HepG2 (cell line): ENCODE measurements around the gene SND1. TPM values are rescaled to one million over a fixed set of nuclear protein-coding genes. Genes with fewer than 3 reads are reported as not detected.

Experiments used
- ATAC-seq: fragments of 200-7000 bp; cut with Tn5 transposase; 3 replicates; pipeline ENCODE4 v1.9.1; 2020; ENCODE audit warnings: mild to moderate bottlenecking, moderate library complexity
- BruUV-seq: library from RNA; stranded (reverse); fragments of 400-500 nt; replicated peaks from 2 replicates; lab custom pipeline; 2021; lab: Mats Ljungman, UMichigan
- CTCF ChIA-PET: fragments of 300-600 bp; formaldehyde crosslinking; extraction: SDS; loops from one replicate; lab custom pipeline; 2021; ENCODE audit warnings: low total read pairs, inconsistent platforms, low intra/inter-chr PET ratio; lab: Yijun Ruan, JAX
- POLR2A ChIA-PET: fragments of 350-600 bp; sonication (Branson Sonifier 250); formaldehyde crosslinking; loops from one replicate; lab custom pipeline; 2020; ENCODE audit warnings: antibody characterized with exemption, inconsistent platforms; lab: Yijun Ruan, JAX
- DNase-seq: peaks from one replicate; pipeline ENCODE4 v3.0.0-alpha.2; 2015; ENCODE audit warnings: low spot score
- FAIRE-seq: peaks from 3 replicates; lab custom pipeline; 2011; peaks lifted over from hg19 to GRCh38; lab: Jason Lieb, UNC
- H2AFZ ChIP-seq: one replicate; pipeline ENCODE4 v1.6.1; 2011; ENCODE audit warnings: low read length, inconsistent platforms
- H3K27ac ChIP-seq: fragments of 300-600 bp; 3 replicates; pipeline ENCODE4 v1.8.0; 2011; ENCODE audit warnings: mixed run types, mild to moderate bottlenecking, mixed read lengths, low read length, inconsistent platforms; ENCODE audit not compliant: insufficient read depth; ENCODE audit errors: extremely low read length
- H3K27me3 ChIP-seq, 2 experiments: fragments of 200-600 bp in 1 of 2; 2 replicates in 1 of 2; 3 replicates in 1 of 2; pipeline versions ENCODE4 v1.6.0 to v1.8.0; 2011; ENCODE audit warnings: low read length in 2 of 2, mild to moderate bottlenecking in 2 of 2, moderate library complexity in 2 of 2, inconsistent platforms in 1 of 2; ENCODE audit not compliant: insufficient read depth in 2 of 2, control insufficient read depth in 1 of 2
- H3K36me3 ChIP-seq, 2 experiments: fragments of 200-600 bp in 1 of 2; replicated peaks in 1 of 2; 2 replicates in 1 of 2; 3 replicates in 1 of 2; pipeline versions ENCODE4 v1.5.1 to v1.8.0; 2011; ENCODE audit warnings: low read length in 2 of 2, inconsistent platforms in 1 of 2; ENCODE audit not compliant: insufficient read depth in 2 of 2, control insufficient read depth in 1 of 2
- H3K4me1 ChIP-seq: 2 replicates; pipeline ENCODE4 v1.5.1; 2012; ENCODE audit warnings: low read length, inconsistent platforms; ENCODE audit not compliant: insufficient read depth
- H3K4me2 ChIP-seq: 2 replicates; pipeline ENCODE4 v1.6.0; 2011; ENCODE audit warnings: low read depth, low read length, inconsistent platforms
- H3K4me3 ChIP-seq, 3 experiments: fragments of 200-600 bp in 1 of 3; sonication (generic), shearing (Covaris generic) in 1 of 3; replicated peaks in 1 of 3; 2 replicates each; pipeline ENCODE4 v1.5.1; 2011 to 2016; ENCODE audit warnings: low read length in 3 of 3, inconsistent platforms in 2 of 3, low read depth in 2 of 3, mild to moderate bottlenecking in 2 of 3, control low read depth in 1 of 3, mixed read lengths in 1 of 3; ENCODE audit not compliant: insufficient read depth in 1 of 3
- H3K79me2 ChIP-seq: one replicate; pipeline ENCODE4 v1.6.1; 2011; ENCODE audit warnings: low read length, inconsistent platforms; ENCODE audit not compliant: insufficient read depth
- H3K9ac ChIP-seq: 2 replicates; pipeline ENCODE4 v1.6.0; 2011; ENCODE audit warnings: mild to moderate bottlenecking, low read depth, low read length, inconsistent platforms; ENCODE audit not compliant: insufficient read depth
- H3K9me3 ChIP-seq: 2 replicates; pipeline ENCODE4 v1.5.1; 2012; ENCODE audit warnings: mild to moderate bottlenecking, low read length
- H4K20me1 ChIP-seq: 2 replicates; pipeline ENCODE4 v1.6.0; 2011; ENCODE audit warnings: inconsistent platforms, mild to moderate bottlenecking, low read length, moderate library complexity; ENCODE audit not compliant: insufficient read depth
- FOXP1 ChIP-seq, 2 experiments: fragments of 450-650 bp in 1 of 2; IDR thresholded peaks; 2 replicates each; pipeline ENCODE4 v1.6.1; 2017 to 2018; ENCODE audit warnings: antibody characterized with exemption in 1 of 2
- ONECUT2 ChIP-seq: sonication (generic); formaldehyde crosslinking; IDR thresholded peaks from 2 replicates; pipeline ENCODE4 v1.4.0; 2020; ENCODE audit warnings: missing genetic modification reagents
- PHB2 ChIP-seq: fragments of 450-650 bp; IDR thresholded peaks from 2 replicates; pipeline ENCODE4 v1.6.1; 2018; ENCODE audit not compliant: partially characterized antibody
- SKI ChIP-seq: fragments of 450-650 bp; IDR thresholded peaks from one replicate; pipeline ENCODE4 v1.6.1; 2018; ENCODE audit warnings: mild to moderate bottlenecking; ENCODE audit not compliant: partially characterized antibody
- TRIM24 ChIP-seq: sonication (generic); formaldehyde crosslinking; IDR thresholded peaks from 2 replicates; pipeline ENCODE4 v1.8.0; 2022; ENCODE audit warnings: mild to moderate bottlenecking, missing genetic modification reagents
- ZNF878 ChIP-seq: sonication (generic); formaldehyde crosslinking; IDR thresholded peaks from 2 replicates; pipeline ENCODE4 v1.8.1; 2023; ENCODE audit warnings: mild to moderate bottlenecking, missing genetic modification reagents, moderate library complexity
- ZXDC ChIP-seq: sonication (generic); formaldehyde crosslinking; IDR thresholded peaks from 2 replicates; pipeline ENCODE4 v1.5.0; 2020; ENCODE audit warnings: mild to moderate bottlenecking, missing genetic modification reagents
- WGBS: methylation state at CpG from one replicate; pipeline ENCODE4 v1.1.6; 2017; ENCODE audit warnings: low lambda C conversion rate; 5-methylcytosine and 5-hydroxymethylcytosine counted together
- in situ Hi-C: cut with HindIII; loops from 2 replicates; pipeline ENCODE4 v1.10.0; 2017; ENCODE audit warnings: low pct_unique_long_range_greater_than_20kb; ENCODE audit not compliant: extremely low pct_ligation_motif_present
- intact Hi-C: fragments of 100-400 bp; cut with micrococcal nuclease; formaldehyde crosslinking; loops from one replicate; pipeline ENCODE4 v1.10.0; 2022; ENCODE audit not compliant: unreplicated experiment
- polyA plus RNA-seq, 8 experiments: library from polyadenylated mRNA; depleted of rRNA in 3 of 8; stranded (reverse) in 7 of 8; unstranded in 1 of 8; fragments of >200 nt; fragmentation: Illumina TruSeq in 4 of 8; extraction: Trizol in 4 of 8; gene quantifications; 2 replicates each; pipeline versions ENCODE4 v1.2.1 to v1.2.3, GENCODE V29; 2011 to 2016; ENCODE audit warnings: low read depth in 4 of 8, missing spikeins in 1 of 8, mixed read lengths in 1 of 8; ENCODE audit not compliant: insufficient read depth in 1 of 8
- total RNA-seq, 5 experiments: library from RNA; depleted of rRNA; stranded (reverse); fragments of >200 nt; fragmentation: Illumina TruSeq; extraction: Trizol; gene quantifications; 2 replicates each; pipeline ENCODE4 v1.2.3, GENCODE V29; 2016; ENCODE audit warnings: low read depth in 1 of 5

Gene SND1
- total and polyA plus RNA-seq, 2 of the 13 experiments (the other 11 are each of a cell fraction or from before 2014, with no cell fraction given): 110 to 182 TPM

GRCh38 chr7:128045158-128045557 is 393.2 kb downstream of the SND1 start:
- no peak for FAIRE-seq
- Histone ChIP-seq H3K4me2 (no peak overlapping the region), H3K27me3 (no peaks in the 10 kb centered on the region), H3K4me1 (no peaks in the 10 kb centered on the region), H3K27ac (no peak overlapping the region), H4K20me1 (no peaks in the 10 kb centered on the region)
- intact Hi-C loops: no loop called here
- 0 out of 3 replicates have a peak, but pooled peaks have one; percentile 26 for ATAC-seq
- TF ChIP-seq FOXP1 (IDR thresholded peaks at IDR 0.05) (no peak), FOXP1 (CRISPR knock-in tag; IDR thresholded peaks at IDR 0.05) (no peak), SKI (no peak), ZXDC (CRISPR knock-in tag) (no peak), ZNF878 (no peak), PHB2 (no peak), ONECUT2 (CRISPR knock-in tag) (no peak), TRIM24 (CRISPR knock-in tag) (no peak)
- TF ChIP-seq, all 625 proteins: peak for 0
- Histone ChIP-seq H3K9me3 (no peaks in the 10 kb centered on the region), H3K36me3 (peaks cover 13 to 40% of the 10 kb centered on the region in 2 experiments), H3K4me3 (no peak overlapping the region), H2AFZ (no peak overlapping the region), H3K9ac (no peak overlapping the region), H3K79me2 (no peaks in the 10 kb centered on the region)
- in situ Hi-C loops: no loop called here
- ChIA-PET POLR2A (no interaction called here), CTCF (no interaction called here)
- no TSS peak for BruUV-seq
- 86% methylated on average over 1 of the region's 1 CpG for WGBS
- DNase-seq: no peak
